Duodenal mucosa (tissue), 2 donors: ENCODE results near the gene EPB41L1.

Experiments used
- H3K27ac ChIP-seq: one replicate; pipeline ENCODE4 v1.7.0; 2013; ENCODE audit warnings: low read depth, low read length
- H3K27me3 ChIP-seq, 2 donors: one replicate each; pipeline ENCODE4 v1.7.0; 2013; ENCODE audit warnings: low read length in 2 of 2, control low read depth in 1 of 2; ENCODE audit not compliant: insufficient read depth in 2 of 2, control insufficient read depth in 1 of 2
- H3K36me3 ChIP-seq, 2 donors: one replicate each; pipeline ENCODE4 v1.7.0; 2013; ENCODE audit warnings: low read length in 2 of 2, control low read depth in 1 of 2; ENCODE audit not compliant: insufficient read depth in 2 of 2, control insufficient read depth in 1 of 2
- H3K4me1 ChIP-seq, 2 donors: one replicate each; pipeline ENCODE4 v1.7.0; 2013; ENCODE audit warnings: low read length in 2 of 2, control low read depth in 1 of 2; ENCODE audit not compliant: insufficient read depth in 2 of 2, control insufficient read depth in 1 of 2
- H3K4me3 ChIP-seq, 2 donors: one replicate each; pipeline ENCODE4 v1.7.0; 2013; ENCODE audit warnings: low read length in 2 of 2, low read depth in 1 of 2
- H3K9ac ChIP-seq, 2 donors: one replicate each; pipeline ENCODE4 v1.7.0; 2013; ENCODE audit warnings: low read length in 2 of 2, low read depth in 1 of 2
- H3K9me3 ChIP-seq, 2 donors: one replicate each; pipeline ENCODE4 v1.7.0; 2013; ENCODE audit warnings: low read length in 2 of 2, control low read depth in 1 of 2; ENCODE audit not compliant: control insufficient read depth in 1 of 2

The EPB41L1 gene

DNA sequence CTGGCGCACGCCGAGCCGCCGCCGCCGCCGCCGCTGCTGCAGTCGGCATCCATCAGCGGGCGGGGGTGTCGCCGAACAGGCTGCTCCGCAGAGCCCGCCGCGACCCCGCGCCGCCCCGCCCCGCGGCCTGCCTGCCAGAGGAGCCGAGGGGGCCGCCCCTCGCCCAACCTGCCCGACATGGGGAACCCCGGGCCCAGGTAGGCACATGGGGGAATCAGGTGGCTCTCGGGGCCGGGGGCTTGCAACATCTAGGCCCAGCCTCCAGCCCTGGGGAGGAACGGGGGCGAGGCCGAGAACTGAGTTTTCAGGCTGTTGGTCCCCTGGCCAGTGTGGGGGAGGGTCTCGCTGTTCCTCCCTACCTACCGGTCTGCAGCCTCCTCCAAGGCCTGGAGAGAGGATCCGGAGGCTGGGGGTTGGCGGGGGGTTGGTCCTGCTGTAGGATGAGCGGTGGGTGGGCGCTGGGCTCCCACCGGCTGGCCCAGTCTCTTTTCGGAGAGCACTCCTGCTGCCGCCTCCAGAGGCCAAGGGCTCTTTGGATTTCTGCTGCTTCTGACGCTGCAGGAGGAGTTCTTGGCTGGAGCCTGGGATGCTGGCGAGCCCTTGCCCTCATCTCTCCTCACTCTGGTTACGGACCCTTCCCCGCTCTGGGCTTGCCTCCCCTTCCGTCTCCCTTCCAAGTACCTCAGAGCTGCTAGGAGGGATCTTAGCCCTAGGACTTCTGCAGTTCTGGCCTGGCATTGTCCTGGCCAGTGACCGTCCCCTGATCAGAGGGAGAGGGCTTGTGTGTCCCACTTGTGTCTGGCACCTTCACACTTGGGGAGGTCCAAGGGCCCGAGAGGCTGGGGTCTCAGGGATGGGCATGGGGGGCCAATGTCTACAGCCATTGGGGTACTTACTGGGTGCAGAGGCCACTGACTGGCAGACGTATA, at the start of gene EPB41L1:
Gene EPB41L1, plus strand, starts transcription at position 41 of the 929 bp plus-strand sequence. CDS start 19,038 bp downstream, outside the sequence.
- Histone ChIP-seq H3K4me1 (peaks cover 6 to 22% of the 10 kb centered on the region in 2 donors), H3K4me3 (peak within 1 kb of the TSS; percentile 54 to 65), H3K27ac (no peak within 1 kb of the TSS)

DNA sequence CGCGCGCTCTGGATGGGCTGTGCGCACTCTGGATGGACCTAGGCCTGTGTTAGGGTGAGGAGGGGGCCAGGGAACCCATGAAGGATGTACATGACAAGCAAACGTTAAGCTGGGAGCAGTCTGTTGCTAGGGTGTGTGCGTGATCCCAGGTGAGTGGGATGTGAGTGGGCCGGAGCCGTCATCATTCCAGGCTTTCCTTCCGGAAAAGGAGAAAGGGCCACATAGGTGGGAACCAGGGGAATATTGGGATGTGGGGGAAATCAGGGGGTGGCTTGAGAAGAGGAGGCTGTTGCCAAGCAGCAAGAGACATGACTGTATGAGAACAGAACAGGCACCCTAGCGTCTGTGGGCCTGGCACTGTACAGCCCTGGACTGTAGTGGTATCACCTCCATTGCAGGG, 49.7 kb upstream of the EPB41L1 start:
- no peaks in the 10 kb centered on the region for H3K9me3 ChIP-seq
- peak overlapping the region; percentile 25 for H3K27ac ChIP-seq
- H3K4me3 ChIP-seq: no peak overlapping the region
- peaks cover 45 to 51% of the 10 kb centered on the region in 2 donors for H3K4me1 ChIP-seq
- H3K36me3 ChIP-seq: no peaks in the 10 kb centered on the region
- H3K9ac ChIP-seq: no peak overlapping the region
- no peaks in the 10 kb centered on the region for H3K27me3 ChIP-seq

More for the DNA sequence above, at the start of gene EPB41L1:
- Histone ChIP-seq H3K27me3 (no peaks in the 10 kb centered on the region), H3K36me3 (no peaks in the 10 kb centered on the region), H3K9ac (peak within 1 kb of the TSS; percentile 47 to 54), H3K9me3 (no peaks in the 10 kb centered on the region)

DNA sequence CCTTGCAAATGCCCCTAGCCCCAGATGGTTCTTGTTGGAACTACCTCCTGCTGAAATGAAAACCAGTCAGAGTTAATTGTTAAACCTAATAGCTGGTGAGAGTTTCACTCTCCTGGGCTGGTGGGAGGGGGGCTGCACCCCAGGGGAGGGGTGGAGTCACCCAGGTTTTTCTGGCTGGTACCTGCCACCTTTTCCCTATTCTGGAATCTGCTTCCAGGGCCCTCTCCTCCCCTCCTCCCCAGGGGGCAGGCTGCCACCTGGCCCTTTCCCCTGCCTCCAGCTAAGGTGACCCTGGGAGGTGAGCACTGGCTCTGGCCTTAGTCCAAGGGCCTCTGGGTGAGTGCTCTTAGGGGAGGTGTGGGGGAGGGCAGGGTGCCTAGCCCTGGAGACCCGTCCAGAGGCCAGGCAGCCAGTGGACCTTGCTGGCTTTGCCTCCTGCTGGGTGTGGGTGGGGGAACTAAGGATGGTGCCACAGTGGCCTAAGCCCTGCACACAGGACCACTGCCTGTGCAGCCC, 48.8 kb upstream of the EPB41L1 start:
- Histone ChIP-seq H3K9ac (no peak overlapping the region), H3K4me3 (no peak overlapping the region), H3K27ac (no peak overlapping the region), H3K9me3 (no peaks in the 10 kb centered on the region), H3K4me1 (peaks cover 45 to 53% of the 10 kb centered on the region in 2 donors), H3K36me3 (no peaks in the 10 kb centered on the region), H3K27me3 (no peaks in the 10 kb centered on the region)

- Histone ChIP-seq H3K9me3 (no peaks in the 10 kb centered on the region), H3K36me3 (no peaks in the 10 kb centered on the region), H3K4me3 (no peak overlapping the region), H3K27me3 (no peaks in the 10 kb centered on the region), H3K9ac (no peak overlapping the region), H3K27ac (no peak overlapping the region), H3K4me1 (peaks cover 46 to 47% of the 10 kb centered on the region in 2 donors)
Observed at GRCh38 chr20:36106606-36107005, 47.9 kb upstream of the EPB41L1 start.

- no peaks in the 10 kb centered on the region for H3K27me3 ChIP-seq
- no peak overlapping the region for H3K4me3 ChIP-seq
- no peak overlapping the region for H3K9ac ChIP-seq
- H3K27ac ChIP-seq: no peak overlapping the region
- no peaks in the 10 kb centered on the region for H3K36me3 ChIP-seq
- peaks cover 49% of the 10 kb centered on the region in 2 donors for H3K4me1 ChIP-seq
- H3K9me3 ChIP-seq: no peaks in the 10 kb centered on the region
Observed at GRCh38 chr20:36107881-36108280, 46.7 kb upstream of the EPB41L1 start.

DNA sequence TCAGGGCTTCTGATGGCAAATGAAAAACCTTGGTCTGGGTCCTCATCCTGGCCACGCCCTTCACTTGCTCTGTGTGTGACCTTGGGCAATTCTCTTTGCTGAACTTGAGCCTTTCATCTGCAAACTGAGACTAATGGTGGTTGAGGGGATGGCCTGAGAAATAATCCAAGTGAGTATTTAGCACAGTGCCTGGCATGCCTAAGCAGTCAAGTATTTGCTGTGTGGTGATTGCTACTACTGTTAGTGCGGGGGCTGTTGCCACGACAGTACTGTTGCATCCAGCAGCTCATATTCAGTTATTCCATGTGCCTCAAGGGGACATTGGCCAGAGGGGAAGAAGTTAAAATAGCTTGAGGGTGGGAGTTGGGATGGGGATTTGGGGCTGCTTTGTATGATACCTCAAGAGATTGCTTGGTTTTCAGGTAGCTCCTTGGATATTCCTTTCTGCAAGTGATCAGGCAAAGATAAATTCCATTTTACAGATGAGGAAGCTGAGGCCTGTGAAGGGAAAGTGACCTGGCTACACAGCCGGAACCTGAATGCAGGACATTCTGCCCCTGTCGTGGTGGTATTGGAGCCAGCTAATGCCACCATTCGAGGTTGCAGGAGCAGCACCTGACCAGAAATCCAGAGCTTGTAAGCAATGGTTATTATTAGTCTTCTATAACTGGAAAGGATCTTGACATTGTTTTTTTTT, 45.1 kb upstream of the EPB41L1 start:
- no peak overlapping the region for H3K27ac ChIP-seq

DNA sequence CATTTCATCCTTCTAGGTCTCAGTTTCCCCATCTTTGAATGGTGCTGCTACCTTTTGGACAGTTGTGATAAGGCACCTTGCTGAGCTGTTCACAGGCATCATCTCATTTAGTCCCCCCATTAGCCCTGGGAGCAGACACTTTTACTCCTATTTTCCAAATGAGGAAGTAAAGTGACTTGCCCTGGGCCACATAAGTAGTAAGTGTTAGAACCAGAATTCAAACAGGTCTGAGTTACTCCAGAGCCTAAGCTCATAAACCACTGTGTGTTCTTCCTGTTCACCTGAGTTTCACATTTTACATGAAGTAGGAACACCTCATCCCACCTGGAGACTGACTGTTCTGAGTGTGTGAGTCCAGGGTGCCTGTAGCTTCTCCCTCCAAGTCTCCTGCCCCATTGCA, 43.5 kb upstream of the EPB41L1 start:
- no peaks in the 10 kb centered on the region for H3K27me3 ChIP-seq
- H3K4me1 ChIP-seq: peaks cover 20 to 29% of the 10 kb centered on the region in 2 donors
- no peaks in the 10 kb centered on the region for H3K9me3 ChIP-seq
- no peak overlapping the region for H3K27ac ChIP-seq
- no peak overlapping the region for H3K9ac ChIP-seq
- no peak overlapping the region for H3K4me3 ChIP-seq
- H3K36me3 ChIP-seq: no peaks in the 10 kb centered on the region

More for the DNA sequence above, 45.1 kb upstream of the EPB41L1 start:
- H3K36me3 ChIP-seq: no peaks in the 10 kb centered on the region
- H3K4me1 ChIP-seq: peaks cover 35 to 43% of the 10 kb centered on the region in 2 donors
- H3K4me3 ChIP-seq: no peak overlapping the region
- no peaks in the 10 kb centered on the region for H3K27me3 ChIP-seq
- no peaks in the 10 kb centered on the region for H3K9me3 ChIP-seq
- no peak overlapping the region for H3K9ac ChIP-seq

- Histone ChIP-seq H3K27me3 (no peaks in the 10 kb centered on the region), H3K27ac (no peak overlapping the region), H3K9me3 (no peaks in the 10 kb centered on the region), H3K9ac (no peak overlapping the region), H3K4me3 (peak overlapping the region in 1 of 2 donors; percentile 32), H3K36me3 (no peaks in the 10 kb centered on the region), H3K4me1 (peaks cover 17 to 30% of the 10 kb centered on the region in 2 donors)
Observed at GRCh38 chr20:36112112-36112511, 42.4 kb upstream of the EPB41L1 start.

DNA sequence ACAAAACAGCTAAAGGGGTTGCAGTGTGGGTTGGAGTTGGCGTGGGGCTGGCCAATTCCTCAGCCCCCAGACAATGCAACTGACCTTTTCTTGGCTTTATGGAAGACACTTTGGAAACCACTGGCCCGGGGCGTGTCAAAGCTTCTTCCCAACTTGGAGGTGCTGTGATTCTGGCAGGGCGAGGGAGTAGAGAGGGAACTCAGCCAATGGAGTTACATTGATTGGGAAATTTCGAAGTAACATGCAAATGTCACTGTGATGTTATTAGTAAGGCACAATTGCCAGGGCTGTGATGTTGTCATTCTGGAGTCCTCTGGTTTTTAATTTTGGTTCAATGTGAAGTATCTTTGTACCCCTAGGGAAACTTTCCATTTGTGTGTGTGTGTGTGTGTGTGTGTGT, 41.5 kb upstream of the EPB41L1 start:
- Histone ChIP-seq H3K9me3 (no peaks in the 10 kb centered on the region), H3K27me3 (no peaks in the 10 kb centered on the region), H3K9ac (no peak overlapping the region), H3K4me1 (peaks cover 25 to 39% of the 10 kb centered on the region in 2 donors), H3K36me3 (no peaks in the 10 kb centered on the region), H3K4me3 (no peak overlapping the region), H3K27ac (no peak overlapping the region)
